KMS-11 (cell line): ENCODE results near the gene SLC22A31.

Source experiments
- H2AFZ ChIP-seq: fragments of 200-600 bp; sonication (generic); 2 replicates; pipeline ENCODE4 v1.6.1; 2016; ENCODE audit warnings: antibody characterized with exemption, mixed run types, low read depth
- H3K27ac ChIP-seq: fragments of 200-600 bp; sonication (generic); 2 replicates; pipeline ENCODE4 v1.6.1; 2016; ENCODE audit warnings: mild to moderate bottlenecking, mixed run types
- H3K27me3 ChIP-seq: fragments of 200-600 bp; sonication (generic); 2 replicates; pipeline ENCODE4 v1.6.1; 2017; ENCODE audit warnings: mild to moderate bottlenecking, low read depth, mixed run types, moderate library complexity; ENCODE audit not compliant: insufficient read depth
- H3K36me3 ChIP-seq: fragments of 200-600 bp; sonication (generic); 2 replicates; pipeline ENCODE4 v1.6.1; 2017; ENCODE audit warnings: mild to moderate bottlenecking, mixed run types; ENCODE audit not compliant: insufficient read depth
- H3K4me1 ChIP-seq: fragments of 200-600 bp; sonication (generic); 2 replicates; pipeline ENCODE4 v1.6.1; 2016; ENCODE audit warnings: mild to moderate bottlenecking, low read depth, mixed run types; ENCODE audit not compliant: poor library complexity, severe bottlenecking
- H3K4me2 ChIP-seq: fragments of 200-600 bp; sonication (generic); 2 replicates; pipeline ENCODE4 v1.7.0; 2016; ENCODE audit warnings: mild to moderate bottlenecking, mixed run types
- H3K4me3 ChIP-seq: fragments of 200-600 bp; sonication (generic); IDR thresholded peaks from 2 replicates; pipeline ENCODE4 v1.6.1; 2017; ENCODE audit warnings: low read depth, low read length, mixed read lengths; ENCODE audit not compliant: insufficient read depth
- H3K79me2 ChIP-seq: fragments of 200-600 bp; sonication (generic); 2 replicates; pipeline ENCODE4 v1.6.1; 2016; ENCODE audit warnings: low read depth, mixed run types; ENCODE audit not compliant: insufficient read depth
- H3K9ac ChIP-seq: fragments of 200-600 bp; sonication (generic); 2 replicates; pipeline ENCODE4 v1.6.1; 2016; ENCODE audit warnings: mild to moderate bottlenecking, mixed run types
- H4K20me1 ChIP-seq: fragments of 200-600 bp; sonication (generic); 2 replicates; pipeline ENCODE4 v1.6.1; 2016; ENCODE audit warnings: mild to moderate bottlenecking, mixed run types; ENCODE audit not compliant: insufficient read depth
- TF ChIP-seq, protein P1 (sequence below): fragments of 200-600 bp; sonication (generic); conservative IDR thresholded peaks from 2 replicates; pipeline ENCODE4 v1.6.1; 2017; ENCODE audit warnings: low read depth, mild to moderate bottlenecking, antibody characterized with exemption, low read length, moderate library complexity, mixed read lengths

SLC22A31 gene

DNA sequence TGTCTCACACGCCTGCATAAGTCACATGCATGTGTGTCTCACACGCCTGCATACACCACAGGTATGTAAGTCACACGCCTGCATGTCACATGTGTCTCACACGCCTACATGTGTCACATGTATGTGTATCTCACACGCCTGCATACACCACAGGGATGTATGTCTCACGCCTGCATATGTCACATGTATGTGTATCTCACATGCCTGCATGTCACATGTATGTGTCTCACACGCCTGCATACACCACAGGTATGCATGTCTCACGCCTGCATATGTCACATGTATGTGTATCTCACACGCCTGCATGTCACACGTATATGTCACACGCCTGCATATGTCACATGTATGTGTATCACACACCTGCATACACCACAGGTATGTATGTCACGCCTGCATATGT lies 42.6 kb downstream of the SLC22A31 start:
- TF ChIP-seq, protein P1, sequence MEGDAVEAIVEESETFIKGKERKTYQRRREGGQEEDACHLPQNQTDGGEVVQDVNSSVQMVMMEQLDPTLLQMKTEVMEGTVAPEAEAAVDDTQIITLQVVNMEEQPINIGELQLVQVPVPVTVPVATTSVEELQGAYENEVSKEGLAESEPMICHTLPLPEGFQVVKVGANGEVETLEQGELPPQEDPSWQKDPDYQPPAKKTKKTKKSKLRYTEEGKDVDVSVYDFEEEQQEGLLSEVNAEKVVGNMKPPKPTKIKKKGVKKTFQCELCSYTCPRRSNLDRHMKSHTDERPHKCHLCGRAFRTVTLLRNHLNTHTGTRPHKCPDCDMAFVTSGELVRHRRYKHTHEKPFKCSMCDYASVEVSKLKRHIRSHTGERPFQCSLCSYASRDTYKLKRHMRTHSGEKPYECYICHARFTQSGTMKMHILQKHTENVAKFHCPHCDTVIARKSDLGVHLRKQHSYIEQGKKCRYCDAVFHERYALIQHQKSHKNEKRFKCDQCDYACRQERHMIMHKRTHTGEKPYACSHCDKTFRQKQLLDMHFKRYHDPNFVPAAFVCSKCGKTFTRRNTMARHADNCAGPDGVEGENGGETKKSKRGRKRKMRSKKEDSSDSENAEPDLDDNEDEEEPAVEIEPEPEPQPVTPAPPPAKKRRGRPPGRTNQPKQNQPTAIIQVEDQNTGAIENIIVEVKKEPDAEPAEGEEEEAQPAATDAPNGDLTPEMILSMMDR, result no peak
- Histone ChIP-seq H4K20me1 (no peaks in the 10 kb centered on the region), H3K4me1 (no peaks in the 10 kb centered on the region), H3K36me3 (no peaks in the 10 kb centered on the region), H3K27ac (no peak overlapping the region), H3K27me3 (peaks cover 4% of the 10 kb centered on the region; the same call in 1 of the 2 replicates), H2AFZ (no peak overlapping the region), H3K79me2 (no peaks in the 10 kb centered on the region), H3K4me3 (no peak overlapping the region), H3K4me2 (no peak overlapping the region), H3K9ac (no peak overlapping the region)

DNA sequence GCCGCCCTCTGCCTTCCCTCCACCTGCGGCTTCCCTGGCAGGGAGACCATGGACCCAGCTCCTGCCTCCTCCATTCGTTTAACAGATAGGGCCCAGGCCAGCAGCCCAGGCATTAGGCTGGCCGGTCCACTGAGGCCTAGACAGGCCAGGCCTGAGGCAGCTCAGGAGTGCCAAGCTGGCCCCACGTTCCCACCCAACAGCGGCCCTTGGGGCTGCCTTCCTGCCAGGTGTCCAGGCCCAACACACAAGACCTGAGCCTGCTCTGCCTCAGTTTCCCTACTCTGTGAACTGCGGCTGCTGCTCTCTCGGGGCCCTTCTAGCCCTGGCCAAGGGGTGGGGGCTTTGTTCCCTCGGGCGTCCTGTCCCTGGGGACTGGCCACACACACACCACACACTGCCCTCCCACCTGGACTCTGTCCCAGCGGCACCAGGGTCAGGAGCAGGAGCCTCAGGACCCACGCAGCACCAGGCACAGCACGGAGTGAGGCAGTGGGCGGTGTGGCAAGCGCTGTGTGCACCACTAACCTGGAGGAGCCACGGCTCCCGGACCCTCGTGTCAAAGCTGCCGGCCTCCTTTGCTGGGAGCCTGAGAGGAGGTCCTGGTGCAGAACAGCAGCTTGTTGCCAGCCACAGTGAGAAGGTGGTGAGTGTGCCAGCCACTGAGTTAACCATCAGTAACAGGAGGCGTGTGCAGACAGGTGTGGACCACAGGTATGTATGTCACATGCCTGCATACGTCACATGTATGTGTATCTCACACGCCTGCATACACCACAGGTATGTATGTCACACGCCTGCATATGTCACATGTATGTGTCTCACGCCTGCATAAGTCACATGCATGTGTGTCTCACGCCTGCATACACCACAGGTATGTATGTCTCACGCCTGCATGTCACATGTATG lies 43.3 kb downstream of the SLC22A31 start:
- Histone ChIP-seq H4K20me1 (no peaks in the 10 kb centered on the region), H3K9ac (no peak overlapping the region), H3K27ac (no peak overlapping the region), H3K27me3 (no peaks in the 10 kb centered on the region), H3K36me3 (no peaks in the 10 kb centered on the region), H3K79me2 (no peaks in the 10 kb centered on the region), H3K4me2 (no peak overlapping the region), H2AFZ (no peak overlapping the region), H3K4me3 (no peak overlapping the region), H3K4me1 (no peaks in the 10 kb centered on the region)
- TF ChIP-seq, protein P1, result no peak

DNA sequence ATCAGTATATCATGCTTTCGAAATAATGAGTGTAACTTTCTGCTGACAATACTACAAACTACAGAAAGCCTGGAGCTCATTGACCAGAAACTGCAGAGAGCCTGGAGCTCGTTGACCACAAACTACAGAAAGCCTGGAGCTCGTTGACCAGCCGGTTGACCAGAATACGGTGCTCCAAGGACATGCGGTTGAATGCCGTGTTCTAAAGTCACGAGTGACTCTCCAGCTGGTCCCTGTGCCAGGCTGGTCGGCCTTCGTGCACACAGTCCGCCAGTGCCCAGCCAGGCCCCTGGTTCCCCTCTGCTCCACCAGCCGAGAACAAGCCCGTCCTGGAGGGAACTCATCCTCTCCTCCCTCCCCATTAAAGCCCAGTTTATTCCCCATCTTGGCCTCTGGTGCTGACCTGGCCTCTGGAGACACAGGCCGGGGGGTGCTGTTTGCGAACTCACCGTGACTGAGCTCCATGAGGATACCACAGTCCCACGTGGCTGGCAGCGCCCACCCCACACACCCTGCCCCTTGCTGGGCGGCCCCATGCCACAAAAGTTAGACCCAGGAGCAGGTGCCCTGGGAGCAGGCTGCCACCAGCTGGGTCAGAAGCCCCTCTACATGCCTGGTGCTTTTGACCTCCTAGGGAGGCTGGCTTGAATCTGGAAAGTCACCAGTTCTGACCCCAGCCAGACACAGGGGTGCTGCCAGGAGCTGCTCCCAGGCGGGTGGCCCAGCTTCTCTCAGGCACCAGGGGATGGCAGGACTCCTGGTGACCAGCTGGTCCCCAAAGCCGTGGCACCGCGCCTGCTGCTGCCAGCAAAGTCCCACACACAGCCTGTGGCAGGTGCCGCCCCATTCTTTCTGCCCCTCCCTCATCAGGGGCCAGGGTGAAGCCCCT lies 44.2 kb downstream of the SLC22A31 start:
- TF ChIP-seq, protein P1, result no peak
- no peak overlapping the region for H3K9ac ChIP-seq
- no peaks in the 10 kb centered on the region for H3K79me2 ChIP-seq
- H3K4me2 ChIP-seq, result no peak overlapping the region
- H3K27ac ChIP-seq, result no peak overlapping the region
- H3K36me3 ChIP-seq, result no peaks in the 10 kb centered on the region
- H4K20me1 ChIP-seq, result no peaks in the 10 kb centered on the region
- no peaks in the 10 kb centered on the region for H3K27me3 ChIP-seq
- H3K4me3 ChIP-seq, result no peak overlapping the region
- H3K4me1 ChIP-seq, result no peaks in the 10 kb centered on the region
- no peak overlapping the region for H2AFZ ChIP-seq

DNA sequence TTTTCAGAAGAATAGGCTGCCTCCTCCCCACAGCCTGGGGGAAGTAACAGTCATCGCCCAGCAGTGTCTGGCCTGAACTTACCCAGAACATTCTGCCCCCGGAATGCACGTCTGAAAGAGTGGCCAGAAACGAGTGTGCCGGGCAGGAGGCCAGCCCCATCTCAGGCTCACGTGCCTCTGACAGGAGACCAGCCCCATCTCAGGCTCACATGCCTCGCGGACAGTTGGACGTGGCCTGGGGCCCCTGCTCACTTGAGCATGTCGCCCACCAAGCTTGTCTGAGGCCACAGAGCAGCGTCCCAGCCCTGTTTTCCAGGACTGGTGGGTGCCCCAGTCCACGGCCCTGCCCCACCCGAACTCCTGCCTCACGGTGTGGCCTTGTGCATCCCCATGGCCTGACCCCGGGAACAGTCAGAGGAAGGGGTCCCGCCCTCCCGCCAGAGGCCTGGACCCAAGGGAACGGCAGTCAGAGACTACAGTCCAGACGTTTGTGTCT lies 45.1 kb downstream of the SLC22A31 start:
- Histone ChIP-seq H3K27me3 (no peaks in the 10 kb centered on the region), H3K4me3 (no peak overlapping the region), H3K79me2 (no peaks in the 10 kb centered on the region), H3K36me3 (no peaks in the 10 kb centered on the region), H3K4me1 (no peaks in the 10 kb centered on the region), H3K4me2 (no peak overlapping the region), H3K27ac (no peak overlapping the region), H4K20me1 (no peaks in the 10 kb centered on the region), H3K9ac (no peak overlapping the region), H2AFZ (no peak overlapping the region)
- TF ChIP-seq, protein P1, result no peak
